ENCODE results near the gene PPIL1.

Gene PPIL1

DNA sequence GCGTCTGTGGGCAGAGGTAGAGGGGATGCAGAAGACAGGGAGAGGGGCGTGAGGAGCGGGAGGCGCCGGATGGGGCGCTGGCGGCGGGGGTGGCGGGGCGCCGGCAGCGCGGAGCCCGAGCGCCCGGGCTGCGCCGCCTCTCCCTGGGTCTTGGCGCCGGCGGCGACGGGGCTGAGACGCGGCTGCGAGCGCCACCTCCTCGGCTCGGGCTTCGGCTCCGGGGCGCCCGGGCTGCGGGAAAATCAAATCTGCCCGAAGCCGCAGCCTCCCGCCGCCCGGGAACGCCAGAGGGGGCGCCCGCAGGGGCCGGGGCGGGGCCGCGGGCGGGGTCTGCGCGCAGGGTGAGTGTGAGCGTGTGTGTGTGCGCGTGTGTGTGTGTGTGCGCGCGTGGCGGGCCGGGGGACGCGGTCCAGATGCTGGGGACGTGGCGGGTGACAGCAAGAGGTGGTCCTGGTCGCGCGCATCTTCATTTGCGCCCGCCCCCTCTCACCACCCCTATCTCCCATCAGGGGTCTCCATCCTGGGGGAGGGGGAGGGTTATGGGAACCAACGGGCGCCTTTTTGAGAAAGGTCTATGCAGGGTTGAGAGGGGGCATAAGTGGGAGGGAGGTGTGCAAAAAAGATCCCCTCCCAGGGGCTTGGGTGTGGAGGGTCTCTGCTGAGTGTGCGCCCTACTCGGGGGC is 34.7 kb downstream of the PPIL1 start:
- no peaks in the 10 kb centered on the region for H4K20me1 ChIP-seq (ENCODE audit: insufficient read depth)
- no peaks in the 10 kb centered on the region for H3K36me3 ChIP-seq (ENCODE audit: insufficient read depth)
- no peak overlapping the region for H2AFZ ChIP-seq (ENCODE audit: low read depth)
- TF ChIP-seq, protein P1, sequence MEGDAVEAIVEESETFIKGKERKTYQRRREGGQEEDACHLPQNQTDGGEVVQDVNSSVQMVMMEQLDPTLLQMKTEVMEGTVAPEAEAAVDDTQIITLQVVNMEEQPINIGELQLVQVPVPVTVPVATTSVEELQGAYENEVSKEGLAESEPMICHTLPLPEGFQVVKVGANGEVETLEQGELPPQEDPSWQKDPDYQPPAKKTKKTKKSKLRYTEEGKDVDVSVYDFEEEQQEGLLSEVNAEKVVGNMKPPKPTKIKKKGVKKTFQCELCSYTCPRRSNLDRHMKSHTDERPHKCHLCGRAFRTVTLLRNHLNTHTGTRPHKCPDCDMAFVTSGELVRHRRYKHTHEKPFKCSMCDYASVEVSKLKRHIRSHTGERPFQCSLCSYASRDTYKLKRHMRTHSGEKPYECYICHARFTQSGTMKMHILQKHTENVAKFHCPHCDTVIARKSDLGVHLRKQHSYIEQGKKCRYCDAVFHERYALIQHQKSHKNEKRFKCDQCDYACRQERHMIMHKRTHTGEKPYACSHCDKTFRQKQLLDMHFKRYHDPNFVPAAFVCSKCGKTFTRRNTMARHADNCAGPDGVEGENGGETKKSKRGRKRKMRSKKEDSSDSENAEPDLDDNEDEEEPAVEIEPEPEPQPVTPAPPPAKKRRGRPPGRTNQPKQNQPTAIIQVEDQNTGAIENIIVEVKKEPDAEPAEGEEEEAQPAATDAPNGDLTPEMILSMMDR (conservative IDR thresholded peaks at IDR 0.05; ENCODE audit: low read depth, low read length), result no peak
- no peak overlapping the region for H3K27ac ChIP-seq
- no peak overlapping the region for H3K4me3 ChIP-seq (IDR thresholded peaks at IDR 0.05; ENCODE audit: insufficient read depth, low read depth, low read length)
- H3K9ac ChIP-seq, result no peak overlapping the region
- H3K79me2 ChIP-seq (ENCODE audit: insufficient read depth, low read depth), result no peaks in the 10 kb centered on the region
- H3K27me3 ChIP-seq (ENCODE audit: insufficient read depth, low read depth), result no peaks in the 10 kb centered on the region
- no peaks in the 10 kb centered on the region for H3K4me1 ChIP-seq (ENCODE audit: low read depth, poor library complexity, severe bottlenecking)
- no peak overlapping the region for H3K4me2 ChIP-seq

GRCh38 chr6:36838896-36839748 is 35.5 kb downstream of the PPIL1 start, which contains the start of gene CPNE5:
TSS of gene CPNE5 (minus strand) at chr6:36839444. CDS start at chr6:36839377, 67 bp downstream.
- Histone ChIP-seq H3K4me1 (ENCODE audit: low read depth, poor library complexity, severe bottlenecking) (no peaks in the 10 kb centered on the region), H3K4me2 (no peak within 1 kb of the TSS), H3K27ac (no peak within 1 kb of the TSS), H4K20me1 (ENCODE audit: insufficient read depth) (no peaks in the 10 kb centered on the region), H3K36me3 (ENCODE audit: insufficient read depth) (no peaks in the 10 kb centered on the region), H2AFZ (ENCODE audit: low read depth) (no peak within 1 kb of the TSS), H3K9ac (no peak within 1 kb of the TSS), H3K4me3 (IDR thresholded peaks at IDR 0.05; ENCODE audit: insufficient read depth, low read depth, low read length) (no peak within 1 kb of the TSS), H3K79me2 (ENCODE audit: insufficient read depth, low read depth) (no peaks in the 10 kb centered on the region), H3K27me3 (ENCODE audit: insufficient read depth, low read depth) (no peaks in the 10 kb centered on the region)
- TF ChIP-seq, protein P1 (conservative IDR thresholded peaks at IDR 0.05; ENCODE audit: low read depth, low read length), result no peak

- TF ChIP-seq, protein P1 (conservative IDR thresholded peaks at IDR 0.05; ENCODE audit: low read depth, low read length), result no peak
- Histone ChIP-seq H3K9ac (no peak overlapping the region), H3K27me3 (ENCODE audit: insufficient read depth, low read depth) (no peaks in the 10 kb centered on the region)
These were observed 36.9 kb downstream of the PPIL1 start for GRCh38 chr6:36837686-36838085.

GRCh38 chr6:36837022-36837339 is 37.6 kb downstream of the PPIL1 start:
- no peak overlapping the region for H2AFZ ChIP-seq (ENCODE audit: low read depth)
- H3K4me2 ChIP-seq, result no peak overlapping the region
- no peak overlapping the region for H3K27ac ChIP-seq
- TF ChIP-seq, protein P1 (conservative IDR thresholded peaks at IDR 0.05; ENCODE audit: low read depth, low read length), result no peak
- no peak overlapping the region for H3K9ac ChIP-seq
- H3K79me2 ChIP-seq (ENCODE audit: insufficient read depth, low read depth), result no peaks in the 10 kb centered on the region
- H4K20me1 ChIP-seq (ENCODE audit: insufficient read depth), result no peaks in the 10 kb centered on the region
- H3K36me3 ChIP-seq (ENCODE audit: insufficient read depth), result no peaks in the 10 kb centered on the region
- no peaks in the 10 kb centered on the region for H3K4me1 ChIP-seq (ENCODE audit: low read depth, poor library complexity, severe bottlenecking)
- no peak overlapping the region for H3K4me3 ChIP-seq (IDR thresholded peaks at IDR 0.05; ENCODE audit: insufficient read depth, low read depth, low read length)
- no peaks in the 10 kb centered on the region for H3K27me3 ChIP-seq (ENCODE audit: insufficient read depth, low read depth)

More at GRCh38 chr6:36837686-36838085, 36.9 kb downstream of the PPIL1 start:
- H3K4me1 ChIP-seq (ENCODE audit: low read depth, poor library complexity, severe bottlenecking), result no peaks in the 10 kb centered on the region
- no peak overlapping the region for H2AFZ ChIP-seq (ENCODE audit: low read depth)
- H4K20me1 ChIP-seq (ENCODE audit: insufficient read depth), result no peaks in the 10 kb centered on the region
- no peak overlapping the region for H3K27ac ChIP-seq
- no peaks in the 10 kb centered on the region for H3K79me2 ChIP-seq (ENCODE audit: insufficient read depth, low read depth)
- no peak overlapping the region for H3K4me2 ChIP-seq
- no peaks in the 10 kb centered on the region for H3K36me3 ChIP-seq (ENCODE audit: insufficient read depth)
- H3K4me3 ChIP-seq (IDR thresholded peaks at IDR 0.05; ENCODE audit: insufficient read depth, low read depth, low read length), result no peak overlapping the region
